GM18861 (cell line): ENCODE measurements around the gene LRP1B.

Source experiments
- ATAC-seq: cut with Tn5 transposase; IDR thresholded peaks from one replicate; pipeline ENCODE4 v1.9.1; 2021; ENCODE audit not compliant: unreplicated experiment

The LRP1B gene

GRCh38 chr2:141703501-141703900 is 427.3 kb downstream of the LRP1B start:
- no peak for ATAC-seq

- no peak for ATAC-seq
Observed at GRCh38 chr2:141701618-141702017, 429.2 kb downstream of the LRP1B start.

- ATAC-seq, result no peak
Observed at GRCh38 chr2:141699573-141699972, 431.2 kb downstream of the LRP1B start.

- ATAC-seq, result no peak
Observed at GRCh38 chr2:141698500-141698899, 432.3 kb downstream of the LRP1B start.

GRCh38 chr2:141697035-141697434 is 433.8 kb downstream of the LRP1B start:
- ATAC-seq, result no peak

- ATAC-seq, result no peak
Observed at GRCh38 chr2:141694180-141694579, 436.6 kb downstream of the LRP1B start.

GRCh38 chr2:141692829-141693228 is 438.0 kb downstream of the LRP1B start:
- no peak for ATAC-seq

- ATAC-seq, result no peak
Observed at GRCh38 chr2:141676139-141676538, 454.7 kb downstream of the LRP1B start.

- ATAC-seq, result no peak
Observed at GRCh38 chr2:141666191-141666590, 464.6 kb downstream of the LRP1B start.

GRCh38 chr2:141660232-141660631 is 470.6 kb downstream of the LRP1B start:
- no peak for ATAC-seq

GRCh38 chr2:141654311-141654710 is 476.5 kb downstream of the LRP1B start:
- ATAC-seq, result no peak

GRCh38 chr2:141653184-141653583 is 477.6 kb downstream of the LRP1B start:
- ATAC-seq, result no peak

GRCh38 chr2:141652308-141652707 is 478.5 kb downstream of the LRP1B start:
- ATAC-seq, result no peak

GRCh38 chr2:141647353-141647752 is 483.5 kb downstream of the LRP1B start:
- no peak for ATAC-seq

- no peak for ATAC-seq
Observed at GRCh38 chr2:141641462-141641861, 489.4 kb downstream of the LRP1B start.

- ATAC-seq, result no peak
Observed at GRCh38 chr2:141639809-141640208, 491.0 kb downstream of the LRP1B start.

GRCh38 chr2:141633132-141633531 is 497.7 kb downstream of the LRP1B start:
- no peak for ATAC-seq

GRCh38 chr2:141630407-141630930 is 500.3 kb downstream of the LRP1B start:
- no peak for ATAC-seq

GRCh38 chr2:141620372-141620771 is 510.4 kb downstream of the LRP1B start:
- no peak for ATAC-seq

- no peak for ATAC-seq
Observed at GRCh38 chr2:141618457-141618856, 512.4 kb downstream of the LRP1B start.

- ATAC-seq, result no peak
Observed at GRCh38 chr2:141611981-141612380, 518.8 kb downstream of the LRP1B start.

- no peak for ATAC-seq
Observed at GRCh38 chr2:141611176-141611571, 519.6 kb downstream of the LRP1B start.

GRCh38 chr2:141610564-141611175 is 520.1 kb downstream of the LRP1B start:
- ATAC-seq, result no peak
